ENCODE data around the gene CDKAL1. TPM values are rescaled to one million over a fixed set of nuclear protein-coding genes. Genes with fewer than 3 reads are reported as not detected.
A peak's percentile ranks its signal among the peaks of the same experiment; 100 is the strongest.

Gene CDKAL1
- total RNA-seq, 1 donor from 2014 or later = 12.2 TPM

DNA sequence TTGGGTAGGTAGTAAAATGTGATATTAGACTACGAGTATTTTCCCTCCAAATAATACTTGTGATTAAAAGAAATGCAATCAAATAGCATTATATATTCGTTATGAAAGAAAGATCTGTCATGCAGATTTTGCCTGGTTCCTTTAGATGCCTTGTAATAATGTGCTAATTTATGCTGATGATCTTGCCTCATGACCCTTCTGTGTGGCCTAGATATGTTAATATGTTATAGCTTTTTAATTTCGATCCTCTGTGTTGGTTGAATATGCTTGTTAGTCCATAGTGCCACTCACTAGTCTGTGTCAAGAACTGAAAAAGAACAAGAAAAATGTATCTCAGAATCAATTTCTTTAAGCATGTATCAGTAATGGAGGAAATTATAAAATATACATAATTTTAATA lies 31.9 kb downstream of the CDKAL1 start:
- H3K4me3 ChIP-seq (ENCODE audit: low read depth, low read length) = no peak overlapping the region
- DNase-seq (ENCODE audit: low read depth) = no peak
- TF ChIP-seq, protein P1, sequence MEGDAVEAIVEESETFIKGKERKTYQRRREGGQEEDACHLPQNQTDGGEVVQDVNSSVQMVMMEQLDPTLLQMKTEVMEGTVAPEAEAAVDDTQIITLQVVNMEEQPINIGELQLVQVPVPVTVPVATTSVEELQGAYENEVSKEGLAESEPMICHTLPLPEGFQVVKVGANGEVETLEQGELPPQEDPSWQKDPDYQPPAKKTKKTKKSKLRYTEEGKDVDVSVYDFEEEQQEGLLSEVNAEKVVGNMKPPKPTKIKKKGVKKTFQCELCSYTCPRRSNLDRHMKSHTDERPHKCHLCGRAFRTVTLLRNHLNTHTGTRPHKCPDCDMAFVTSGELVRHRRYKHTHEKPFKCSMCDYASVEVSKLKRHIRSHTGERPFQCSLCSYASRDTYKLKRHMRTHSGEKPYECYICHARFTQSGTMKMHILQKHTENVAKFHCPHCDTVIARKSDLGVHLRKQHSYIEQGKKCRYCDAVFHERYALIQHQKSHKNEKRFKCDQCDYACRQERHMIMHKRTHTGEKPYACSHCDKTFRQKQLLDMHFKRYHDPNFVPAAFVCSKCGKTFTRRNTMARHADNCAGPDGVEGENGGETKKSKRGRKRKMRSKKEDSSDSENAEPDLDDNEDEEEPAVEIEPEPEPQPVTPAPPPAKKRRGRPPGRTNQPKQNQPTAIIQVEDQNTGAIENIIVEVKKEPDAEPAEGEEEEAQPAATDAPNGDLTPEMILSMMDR (conservative IDR thresholded peaks at IDR 0.05; ENCODE audit: low read depth, low read length) = no peak

DNA sequence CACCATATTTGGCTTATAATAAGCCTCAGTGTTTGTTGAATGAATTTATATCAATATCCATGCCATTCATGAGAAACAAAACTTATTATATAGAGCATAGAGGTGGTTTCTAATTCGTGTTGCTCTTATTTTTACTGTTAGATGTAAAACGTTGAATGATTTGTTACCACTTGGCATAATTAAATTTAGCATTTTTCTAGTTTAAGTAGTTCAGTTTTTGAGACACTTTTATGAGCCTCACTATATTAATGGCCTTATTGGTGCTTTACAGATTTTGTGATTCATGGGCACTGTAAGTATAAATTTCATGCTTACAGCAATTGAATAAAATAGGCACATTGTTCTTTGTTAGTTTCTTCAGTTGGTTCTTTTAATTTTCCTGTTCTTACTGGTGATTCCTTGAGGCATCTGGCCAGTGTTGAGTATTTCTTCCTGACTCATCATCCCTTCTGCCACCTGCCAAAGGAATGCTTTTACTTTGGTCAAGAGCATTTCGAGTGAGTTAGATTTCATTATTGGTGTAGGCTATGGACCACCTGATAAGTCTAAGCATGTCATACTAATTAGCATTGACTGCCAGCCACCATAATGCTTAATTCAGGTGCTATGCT lies 34.8 kb downstream of the CDKAL1 start:
- peak; percentile 39 for DNase-seq (ENCODE audit: low read depth)
- TF ChIP-seq, protein P1 (conservative IDR thresholded peaks at IDR 0.05; ENCODE audit: low read depth, low read length) = no peak
- no peak overlapping the region for H3K4me3 ChIP-seq (ENCODE audit: low read depth, low read length)

DNA sequence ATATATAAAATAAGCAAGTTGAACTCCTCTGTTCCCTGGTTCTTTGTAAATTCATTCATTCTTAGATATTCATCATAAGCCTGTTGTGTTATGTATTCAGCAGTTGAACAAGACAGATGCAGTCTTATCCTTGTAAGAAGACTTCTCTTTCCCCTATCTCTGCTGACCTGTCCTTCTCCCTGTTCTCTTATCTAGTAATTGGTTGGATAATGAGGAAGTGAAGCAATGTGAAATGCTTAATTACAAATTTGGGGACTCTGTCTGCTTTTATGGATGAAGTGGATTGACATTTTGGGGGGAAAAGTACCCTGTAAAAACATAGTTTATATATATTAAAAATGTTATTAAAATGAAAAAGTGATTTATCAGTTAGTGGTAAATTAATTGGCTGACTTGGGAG lies 37.0 kb downstream of the CDKAL1 start:
- TF ChIP-seq, protein P1 (conservative IDR thresholded peaks at IDR 0.05; ENCODE audit: low read depth, low read length) = no peak
- H3K4me3 ChIP-seq (ENCODE audit: low read depth, low read length) = no peak overlapping the region
- DNase-seq (ENCODE audit: low read depth) = no peak

DNA sequence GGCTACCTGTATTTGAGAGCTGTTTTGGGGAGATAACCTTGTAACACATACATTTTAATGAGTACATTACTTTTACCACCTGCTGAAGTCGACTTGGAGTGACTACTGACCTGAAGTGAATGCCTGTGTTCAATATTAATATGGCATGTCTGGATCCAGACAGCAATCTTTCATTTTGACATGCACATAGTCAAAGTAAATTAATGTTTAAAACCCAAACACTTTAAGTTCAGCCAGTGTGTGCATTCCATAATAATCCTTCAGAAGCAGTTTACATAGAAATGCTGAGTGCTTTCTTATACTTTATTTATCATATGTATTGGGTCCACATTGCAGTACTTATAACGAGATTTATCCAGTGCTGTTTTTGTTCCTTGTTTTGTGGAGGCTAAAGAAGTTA lies 38.0 kb downstream of the CDKAL1 start:
- no peak for DNase-seq (ENCODE audit: low read depth)
- TF ChIP-seq, protein P1 (conservative IDR thresholded peaks at IDR 0.05; ENCODE audit: low read depth, low read length) = no peak

DNA sequence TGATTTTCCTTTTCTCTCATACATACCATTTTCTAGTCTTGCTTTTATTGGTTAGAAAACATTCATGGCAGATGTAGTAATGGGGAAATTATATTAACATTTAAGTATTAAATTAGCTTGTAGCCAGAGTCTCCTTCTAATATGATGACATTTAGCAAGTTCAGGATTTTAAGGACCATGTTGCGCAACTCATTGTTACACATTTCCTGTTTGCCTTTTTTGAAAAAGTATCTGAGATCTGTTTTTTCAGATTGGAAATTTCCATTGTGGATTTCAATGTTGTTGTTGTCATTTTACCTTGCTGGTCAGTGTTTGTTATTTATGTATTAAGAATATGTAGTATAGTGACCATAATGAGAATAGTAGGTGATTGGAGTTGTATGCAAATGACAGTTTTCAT lies 38.7 kb downstream of the CDKAL1 start:
- TF ChIP-seq, protein P1 (conservative IDR thresholded peaks at IDR 0.05; ENCODE audit: low read depth, low read length) = no peak
- H3K4me3 ChIP-seq (ENCODE audit: low read depth, low read length) = no peak overlapping the region
- peak; percentile 16 for DNase-seq (ENCODE audit: low read depth)

More for the DNA sequence above, 38.0 kb downstream of the CDKAL1 start:
- H3K4me3 ChIP-seq (ENCODE audit: low read depth, low read length) = no peak overlapping the region

DNA sequence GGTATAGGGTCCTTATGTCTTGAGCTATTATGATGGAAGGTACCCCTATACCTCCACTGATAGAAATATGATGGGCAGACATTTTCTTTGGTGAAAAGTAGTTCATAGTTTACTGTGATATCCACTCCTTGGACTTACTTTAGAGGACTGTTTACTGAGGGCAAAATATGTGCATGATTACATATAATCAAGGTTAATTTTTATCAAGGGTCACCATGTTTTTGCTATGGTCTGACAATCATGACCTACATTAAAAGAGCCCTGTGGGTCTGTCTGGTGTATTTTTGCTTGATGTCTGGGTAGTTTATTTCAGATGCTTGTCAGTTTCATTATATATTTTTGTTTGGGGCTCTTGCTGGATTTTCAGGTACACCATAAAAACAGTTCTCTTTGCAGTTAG lies 40.1 kb downstream of the CDKAL1 start:
- no peak overlapping the region for H3K4me3 ChIP-seq (ENCODE audit: low read depth, low read length)
- DNase-seq (ENCODE audit: low read depth) = no peak
- TF ChIP-seq, protein P1 (conservative IDR thresholded peaks at IDR 0.05; ENCODE audit: low read depth, low read length) = no peak

DNA sequence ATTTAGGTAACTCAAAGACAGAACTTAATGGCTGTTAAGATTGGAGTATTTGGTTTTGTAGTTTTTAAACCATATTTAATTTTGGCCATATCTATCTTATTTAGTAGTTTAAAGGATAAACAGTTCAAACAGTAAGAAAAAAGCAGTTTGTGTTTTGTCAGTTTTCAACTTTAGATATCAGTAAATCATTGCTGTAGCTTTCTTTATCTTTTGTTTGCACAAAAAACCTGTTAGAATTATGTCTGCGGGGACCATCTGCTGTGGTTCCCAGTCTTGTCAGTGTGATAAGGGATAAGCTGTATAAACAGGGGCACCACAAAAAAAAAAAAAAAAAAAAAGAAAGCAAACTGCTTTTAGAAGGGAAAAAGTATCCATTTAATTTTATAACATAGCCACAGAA lies 40.9 kb downstream of the CDKAL1 start:
- H3K4me3 ChIP-seq (ENCODE audit: low read depth, low read length) = no peak overlapping the region
- no peak for DNase-seq (ENCODE audit: low read depth)
- TF ChIP-seq, protein P1 (conservative IDR thresholded peaks at IDR 0.05; ENCODE audit: low read depth, low read length) = no peak

All from epithelial cell of proximal tubule (primary cell).